Measurements from ENCODE around the gene LHPP.

Gene LHPP

GRCh38 chr10:124482236-124482800 lies 20.7 kb downstream of the LHPP start:
- H3K36me3 ChIP-seq, result no peaks in the 10 kb centered on the region
- H3K27me3 ChIP-seq, result no peaks in the 10 kb centered on the region
- no peaks in the 10 kb centered on the region for H3K9me3 ChIP-seq
- no peaks in the 10 kb centered on the region for H3K4me1 ChIP-seq (ENCODE audit: control insufficient read depth in 1 of 2, insufficient read depth in 1 of 2, low read depth in 1 of 2, low read length in 1 of 2)
- no peak overlapping the region for H3K27ac ChIP-seq
- TF ChIP-seq CTCF (IDR thresholded peaks at IDR 0.05), result no peak
- no peak overlapping the region for H3K4me3 ChIP-seq (ENCODE audit: low read depth in 1 of 2, low read length in 1 of 2)

- Histone ChIP-seq H3K9me3 (no peaks in the 10 kb centered on the region), H3K27ac (no peak overlapping the region), H3K36me3 (no peaks in the 10 kb centered on the region), H3K4me3 (ENCODE audit: low read depth in 1 of 2, low read length in 1 of 2) (no peak overlapping the region), H3K27me3 (no peaks in the 10 kb centered on the region), H3K4me1 (ENCODE audit: control insufficient read depth in 1 of 2, insufficient read depth in 1 of 2, low read depth in 1 of 2, low read length in 1 of 2) (no peaks in the 10 kb centered on the region)
- TF ChIP-seq CTCF (IDR thresholded peaks at IDR 0.05), result no peak
Observed at GRCh38 chr10:124482876-124483275, 21.3 kb downstream of the LHPP start.

GRCh38 chr10:124484031-124484430 lies 22.4 kb downstream of the LHPP start:
- Histone ChIP-seq H3K4me3 (ENCODE audit: low read depth in 1 of 2, low read length in 1 of 2) (no peak overlapping the region), H3K36me3 (no peaks in the 10 kb centered on the region), H3K9me3 (no peaks in the 10 kb centered on the region), H3K4me1 (ENCODE audit: control insufficient read depth in 1 of 2, insufficient read depth in 1 of 2, low read depth in 1 of 2, low read length in 1 of 2) (no peaks in the 10 kb centered on the region), H3K27ac (no peak overlapping the region), H3K27me3 (no peaks in the 10 kb centered on the region)
- TF ChIP-seq CTCF (IDR thresholded peaks at IDR 0.05), result no peak

- Histone ChIP-seq H3K4me3 (ENCODE audit: low read depth in 1 of 2, low read length in 1 of 2) (no peak overlapping the region), H3K27ac (no peak overlapping the region), H3K4me1 (ENCODE audit: control insufficient read depth in 1 of 2, insufficient read depth in 1 of 2, low read depth in 1 of 2, low read length in 1 of 2) (no peaks in the 10 kb centered on the region), H3K36me3 (no peaks in the 10 kb centered on the region), H3K9me3 (no peaks in the 10 kb centered on the region), H3K27me3 (no peaks in the 10 kb centered on the region)
- no peak for TF ChIP-seq CTCF (IDR thresholded peaks at IDR 0.05)
Observed at GRCh38 chr10:124484661-124485060, 23.0 kb downstream of the LHPP start.

GRCh38 chr10:124486635-124487034 lies 25.0 kb downstream of the LHPP start:
- Histone ChIP-seq H3K9me3 (no peaks in the 10 kb centered on the region), H3K36me3 (no peaks in the 10 kb centered on the region), H3K27ac (no peak overlapping the region), H3K4me1 (ENCODE audit: control insufficient read depth in 1 of 2, insufficient read depth in 1 of 2, low read depth in 1 of 2, low read length in 1 of 2) (no peaks in the 10 kb centered on the region), H3K4me3 (ENCODE audit: low read depth in 1 of 2, low read length in 1 of 2) (no peak overlapping the region), H3K27me3 (no peaks in the 10 kb centered on the region)
- TF ChIP-seq CTCF (IDR thresholded peaks at IDR 0.05), result no peak

- Histone ChIP-seq H3K27ac (no peak overlapping the region), H3K4me3 (ENCODE audit: low read depth in 1 of 2, low read length in 1 of 2) (no peak overlapping the region), H3K36me3 (no peaks in the 10 kb centered on the region), H3K4me1 (ENCODE audit: control insufficient read depth in 1 of 2, insufficient read depth in 1 of 2, low read depth in 1 of 2, low read length in 1 of 2) (peaks cover 6 to 12% of the 10 kb centered on the region in 2 experiments), H3K9me3 (no peaks in the 10 kb centered on the region), H3K27me3 (peaks cover 6% of the 10 kb centered on the region)
- no peak for TF ChIP-seq CTCF (IDR thresholded peaks at IDR 0.05)
Observed at GRCh38 chr10:124491105-124491504, 29.5 kb downstream of the LHPP start.
